HG02610 (cell line): ENCODE data around the gene SEMA3C.

Source experiments
- ATAC-seq: cut with Tn5 transposase; IDR thresholded peaks from one replicate; pipeline ENCODE4 v1.9.1; 2021; ENCODE audit warnings: mild to moderate bottlenecking, moderate library complexity; ENCODE audit not compliant: unreplicated experiment

Gene SEMA3C

GRCh38 chr7:80918909-80919721 lies at the start of gene SEMA3C:
Gene SEMA3C, minus strand, starts transcription at chr7:80919051. Its CDS starts 2,270 bp downstream, at chr7:80916781.
- ATAC-seq, result peak; percentile 65

DNA sequence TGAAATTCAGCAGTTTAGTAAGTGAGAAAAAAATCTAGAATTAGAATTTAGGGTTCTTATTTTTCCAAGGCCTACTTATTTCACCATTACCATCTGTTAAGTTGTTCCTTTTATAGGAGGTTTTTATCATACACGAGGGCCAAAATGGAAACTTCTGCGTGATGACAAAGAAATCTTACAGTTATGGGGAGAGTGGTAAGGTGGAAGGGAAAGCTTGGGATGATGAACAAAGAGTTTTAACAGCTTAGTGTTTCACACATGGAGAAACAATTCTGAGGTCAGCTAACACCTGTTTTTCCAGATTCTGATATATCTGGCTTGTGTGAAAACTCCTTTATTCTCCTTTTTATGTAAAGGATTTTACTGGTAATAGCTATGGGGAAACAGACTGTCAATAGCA lies 49.8 kb upstream of the SEMA3C start:
- no peak for ATAC-seq

GRCh38 chr7:80967917-80968297 lies 49.1 kb upstream of the SEMA3C start:
- no peak for ATAC-seq

GRCh38 chr7:80967071-80967916 lies 48.4 kb upstream of the SEMA3C start:
- no peak for ATAC-seq

DNA sequence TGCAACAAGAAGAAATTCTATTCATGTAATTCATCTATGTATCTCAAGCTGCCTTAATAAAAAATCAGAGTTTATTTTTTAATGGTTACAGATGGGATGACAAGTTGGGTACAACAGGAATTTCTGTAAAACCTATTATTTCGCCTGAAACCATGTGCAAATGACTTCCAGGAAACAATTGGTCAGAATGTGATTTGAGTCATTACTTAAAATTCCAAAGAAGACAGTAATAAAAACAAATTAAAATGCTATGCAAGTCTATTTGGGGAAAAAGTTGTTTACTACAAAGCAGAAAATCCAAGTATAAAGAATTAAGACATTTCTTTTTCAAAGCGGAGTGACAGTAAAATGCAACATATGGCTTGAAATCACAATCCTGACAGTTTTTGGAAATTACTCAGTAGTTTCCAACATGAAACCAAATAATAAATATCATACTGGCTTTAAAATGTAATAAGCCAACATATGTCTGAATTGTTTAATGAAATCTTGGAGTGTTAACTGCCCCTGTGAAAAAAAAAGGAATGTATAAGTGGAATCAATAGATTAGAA lies 41.5 kb upstream of the SEMA3C start:
- ATAC-seq, result no peak

GRCh38 chr7:80957226-80957777 lies 38.5 kb upstream of the SEMA3C start:
- ATAC-seq, result no peak

DNA sequence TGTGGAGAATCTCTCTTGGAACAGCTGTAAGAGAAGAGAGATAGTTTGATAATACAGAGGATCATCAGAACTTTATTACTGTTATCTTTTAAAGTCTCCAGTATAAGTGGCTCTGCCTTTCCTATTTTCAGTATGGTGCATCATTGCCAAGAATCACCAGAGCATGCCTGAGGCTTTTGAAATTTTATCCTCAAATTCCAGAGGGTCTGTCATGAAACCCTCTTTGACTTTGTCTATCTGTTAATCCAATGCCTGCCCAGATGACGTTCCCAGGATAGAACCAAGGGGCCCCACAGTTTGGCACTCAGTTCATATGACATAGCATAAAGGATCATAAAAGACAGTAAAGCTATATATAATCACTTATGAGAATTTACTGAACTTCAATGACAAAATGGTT lies 35.3 kb upstream of the SEMA3C start:
- no peak for ATAC-seq

DNA sequence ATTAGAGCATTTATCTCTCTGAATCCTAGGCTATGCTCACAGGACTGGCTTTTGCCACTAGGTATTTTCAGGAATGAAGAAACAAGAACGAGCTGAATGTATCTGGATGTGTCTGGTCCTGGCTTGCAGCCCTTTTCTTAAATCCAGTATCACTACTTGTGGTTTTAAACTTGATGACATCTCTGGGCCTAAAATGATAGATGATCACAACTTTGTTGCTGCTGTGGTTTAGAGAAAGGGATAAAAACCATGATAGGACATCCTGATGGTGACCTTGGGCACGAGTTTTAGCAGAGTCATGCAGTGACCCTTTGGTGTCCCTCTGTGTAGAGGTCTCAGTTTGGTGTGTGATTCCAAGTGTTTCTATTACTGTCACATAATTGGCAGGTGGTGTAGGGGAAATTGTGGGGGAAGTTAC lies 31.7 kb upstream of the SEMA3C start:
- no peak for ATAC-seq

- ATAC-seq, result no peak
Observed at GRCh38 chr7:80949449-80949848, 30.6 kb upstream of the SEMA3C start.

- ATAC-seq, result no peak
Observed at GRCh38 chr7:80946858-80947257, 28.0 kb upstream of the SEMA3C start.

- ATAC-seq, result no peak
Observed at GRCh38 chr7:80945976-80946375, 27.1 kb upstream of the SEMA3C start.

DNA sequence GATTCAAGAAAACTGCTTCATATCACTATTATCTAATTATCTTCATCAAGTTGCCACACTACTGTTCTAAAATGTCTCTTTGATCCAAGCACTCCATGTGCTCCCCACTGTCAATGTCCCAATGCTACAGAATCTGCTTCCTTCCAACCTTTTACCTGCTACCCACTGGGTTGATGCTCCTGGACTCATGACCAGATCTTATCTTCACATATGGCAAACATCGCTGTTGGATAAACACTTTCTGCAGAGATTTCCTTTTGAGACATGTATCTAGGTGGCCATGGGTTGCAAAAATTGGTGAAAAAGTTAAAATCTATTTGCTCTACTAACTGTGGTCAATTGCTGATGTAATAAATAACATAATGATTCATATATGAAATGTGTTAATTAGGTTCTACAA lies 24.5 kb upstream of the SEMA3C start:
- ATAC-seq, result no peak

- ATAC-seq, result no peak
Observed at GRCh38 chr7:80942261-80943041, 23.6 kb upstream of the SEMA3C start.

DNA sequence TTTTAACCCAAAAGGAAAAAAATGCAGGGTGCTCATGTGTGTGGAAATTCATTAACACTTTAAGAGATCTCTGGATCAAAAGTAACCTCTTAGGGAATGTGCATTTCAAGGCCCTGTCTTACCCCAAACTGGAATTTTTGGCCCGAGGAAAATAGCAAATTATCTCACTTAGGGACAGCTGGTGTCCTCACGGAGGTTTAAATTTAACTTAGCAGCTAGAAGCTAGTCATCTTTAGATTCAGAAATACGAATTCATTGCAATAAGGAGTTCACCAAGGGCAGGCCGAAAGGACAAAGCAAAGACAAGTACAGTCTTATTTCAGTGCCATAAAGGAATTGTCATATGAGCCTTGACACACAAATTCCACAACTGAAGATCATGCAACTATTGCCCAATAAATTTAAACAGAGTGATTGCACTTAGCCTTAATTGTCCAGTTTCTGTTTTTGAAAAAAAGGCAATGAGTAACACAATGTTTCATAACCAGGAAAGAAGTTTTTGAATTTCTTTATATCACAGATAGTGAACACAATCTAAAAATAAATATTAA lies 22.4 kb upstream of the SEMA3C start:
- no peak for ATAC-seq

DNA sequence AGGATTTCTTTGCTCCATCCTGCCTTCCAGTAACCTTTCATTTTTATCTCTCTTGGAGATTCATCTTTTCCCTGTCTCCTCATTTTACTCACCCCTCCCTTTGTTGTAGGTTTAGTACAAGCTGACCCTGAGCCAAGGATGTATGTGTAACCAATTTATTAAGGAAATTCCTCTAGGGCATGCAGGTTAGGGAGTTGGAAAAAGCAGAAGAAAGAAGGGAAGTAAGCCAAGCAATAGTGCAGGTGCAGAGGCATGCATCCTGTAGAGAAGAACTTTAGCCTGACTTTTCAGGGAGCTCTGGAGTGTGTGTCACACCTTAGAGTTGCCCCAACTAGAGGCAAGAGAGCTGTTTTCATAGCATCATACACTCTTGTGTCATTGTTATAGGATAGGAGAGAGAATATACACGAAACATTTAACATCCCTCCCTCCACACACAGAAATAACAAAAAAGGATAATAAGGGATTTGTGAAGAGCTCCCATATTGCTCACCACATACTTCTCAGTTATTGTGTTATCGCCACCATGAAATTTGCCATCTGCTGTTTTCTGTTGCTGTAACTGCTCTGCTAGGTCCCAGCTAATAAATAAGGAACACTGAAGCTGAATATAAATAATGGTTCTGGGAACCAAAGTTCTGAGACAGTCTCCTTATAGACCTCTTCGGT lies 21.8 kb upstream of the SEMA3C start:
- no peak for ATAC-seq

GRCh38 chr7:80937336-80937735 lies 18.5 kb upstream of the SEMA3C start:
- no peak for ATAC-seq

DNA sequence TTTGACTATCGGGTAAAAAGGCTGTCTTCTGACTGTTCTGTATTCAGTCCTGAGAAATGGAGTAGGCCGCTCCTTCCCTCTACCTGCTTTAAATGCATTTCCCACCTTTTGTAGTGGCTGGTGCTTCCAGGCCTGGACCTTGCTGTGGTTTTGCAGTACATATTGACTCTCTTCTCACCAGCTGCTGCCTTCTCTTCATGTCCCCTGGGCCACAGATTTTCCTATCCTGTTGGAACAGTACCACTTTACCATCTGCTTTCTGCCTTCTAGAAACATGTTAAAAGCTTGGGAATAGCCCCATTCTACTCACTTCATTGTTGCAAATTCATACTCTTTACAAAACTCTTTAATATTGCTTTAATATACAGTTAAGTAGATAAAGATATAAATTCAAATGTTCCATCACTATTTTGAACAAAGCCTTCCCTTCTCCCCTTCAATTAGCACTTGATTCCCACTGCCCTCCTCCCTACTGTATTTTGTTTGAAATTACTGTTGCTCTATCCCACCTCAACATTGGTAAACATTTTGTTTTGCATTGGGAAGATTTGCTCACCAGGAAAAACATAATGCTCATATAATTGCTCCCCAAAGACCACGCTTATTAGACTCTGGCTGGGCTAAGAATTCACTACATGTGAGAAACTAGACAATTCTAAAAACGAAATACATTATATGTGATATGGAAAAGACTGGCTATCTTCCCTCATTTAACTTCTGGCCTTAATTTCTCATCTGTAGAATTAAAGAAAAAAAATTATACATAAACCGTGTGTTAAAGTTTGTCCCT lies 17.3 kb upstream of the SEMA3C start:
- no peak for ATAC-seq

- no peak for ATAC-seq
Observed at GRCh38 chr7:80934321-80934720, 15.5 kb upstream of the SEMA3C start.

DNA sequence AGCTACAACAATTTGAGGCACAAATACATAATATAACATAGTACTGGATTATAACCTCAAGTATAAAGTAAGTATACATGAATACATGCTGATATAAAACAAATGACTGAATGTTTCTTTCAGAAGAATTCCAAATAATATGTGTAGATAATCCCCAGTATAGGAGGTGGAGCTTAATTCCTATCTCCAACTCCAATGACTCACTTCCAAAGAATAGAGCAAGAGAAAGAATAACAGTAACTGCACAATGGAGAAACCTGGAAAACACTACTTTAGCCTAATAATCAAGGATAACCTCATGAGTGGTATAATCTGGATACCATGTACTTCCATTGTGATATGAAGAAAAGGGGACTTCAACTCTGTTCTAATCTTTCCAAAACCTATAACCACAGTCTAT lies 13.7 kb upstream of the SEMA3C start:
- no peak for ATAC-seq
